HFFc6 (cell line): ENCODE measurements around the gene RTN4. TPM values are rescaled to one million over a fixed set of nuclear protein-coding genes. Genes with fewer than 3 reads are reported as not detected.

ENCODE experiments used
- DNase-seq: peaks from one replicate; pipeline ENCODE4 v3.0.0-alpha.2; 2018
- H3K27ac Mint-ChIP-seq: 2 replicates; pipeline ENCODE4 v1.8.0; 2020; ENCODE audit warnings: mild to moderate bottlenecking, mixed read lengths
- H3K27me3 Mint-ChIP-seq: 2 replicates; pipeline ENCODE4 v1.8.0; 2021; ENCODE audit warnings: mild to moderate bottlenecking, moderate library complexity, mixed read lengths; ENCODE audit not compliant: insufficient read depth
- H3K36me3 Mint-ChIP-seq: 2 replicates; pipeline ENCODE4 v1.8.0; 2021; ENCODE audit warnings: low read depth, mixed read lengths
- H3K4me1 Mint-ChIP-seq: 2 replicates; pipeline ENCODE4 v1.8.0; 2020; ENCODE audit warnings: low read depth, mixed read lengths
- H3K4me3 Mint-ChIP-seq: 2 replicates; pipeline ENCODE4 v1.8.0; 2020; ENCODE audit warnings: mild to moderate bottlenecking, moderate library complexity, mixed read lengths
- H3K9me3 Mint-ChIP-seq: 2 replicates; pipeline ENCODE4 v1.8.0; 2020; ENCODE audit warnings: mild to moderate bottlenecking, mixed read lengths
- CTCF ChIP-seq: fragments of 200-600 bp; sonication (generic); IDR thresholded peaks from 2 replicates; pipeline ENCODE4 v1.5.0; 2021; ENCODE audit warnings: antibody characterized with exemption, mild to moderate bottlenecking
- total RNA-seq, 6 experiments: library from RNA; stranded (reverse); fragmentation: NEBNext Ultra II Directional; extraction: Animal tissue kit (Norgen Biotek cat#: 25700); gene quantifications; 2 replicates in 1 of 6; 3 replicates in 5 of 6; pipeline ENCODE4 v1.2.3, GENCODE V29; 2021

The RTN4 gene
- total RNA-seq, 6 experiments from 2014 or later, result 820 to 1,001 (median 831) TPM

GRCh38 chr2:55043841-55044240 lies 6.4 kb downstream of the RTN4 start:
- no peak for DNase-seq
- Mint-ChIP-seq H3K4me1 (peaks cover 73% of the 10 kb centered on the region), H3K4me3 (no peak overlapping the region), H3K36me3 (peaks cover 30% of the 10 kb centered on the region), H3K27me3 (peaks cover 2% of the 10 kb centered on the region), H3K27ac (no peak overlapping the region), H3K9me3 (0 out of 2 replicates have a peak, but pooled peaks cover 2% of the 10 kb centered on the region)
- no peak for TF ChIP-seq CTCF

- peaks cover 36% of the 10 kb centered on the region for H3K36me3 Mint-ChIP-seq
- no peaks in the 10 kb centered on the region for H3K27me3 Mint-ChIP-seq
- no peak for TF ChIP-seq CTCF
- H3K9me3 Mint-ChIP-seq, result 0 out of 2 replicates have a peak, but pooled peaks cover 4% of the 10 kb centered on the region
- H3K27ac Mint-ChIP-seq, result peak overlapping the region; percentile 44
- H3K4me1 Mint-ChIP-seq, result peaks cover 89% of the 10 kb centered on the region
- DNase-seq, result no peak
- peak overlapping the region; percentile 11; the same call in 1 of the 2 replicates for H3K4me3 Mint-ChIP-seq
These were observed 11.8 kb downstream of the RTN4 start for GRCh38 chr2:55038428-55038827.

GRCh38 chr2:55035716-55036115 lies 14.5 kb downstream of the RTN4 start:
- Mint-ChIP-seq H3K27ac (peak overlapping the region; percentile 42), H3K4me3 (peak overlapping the region; percentile 26), H3K27me3 (no peaks in the 10 kb centered on the region)

GRCh38 chr2:55033921-55034320 lies 16.3 kb downstream of the RTN4 start:
- DNase-seq, result no peak
- peaks cover 49% of the 10 kb centered on the region for H3K36me3 Mint-ChIP-seq
- no peak overlapping the region for H3K27ac Mint-ChIP-seq
- no peak for TF ChIP-seq CTCF
- no peaks in the 10 kb centered on the region for H3K27me3 Mint-ChIP-seq
- H3K4me1 Mint-ChIP-seq, result peaks cover 80% of the 10 kb centered on the region
- 0 out of 2 replicates have a peak, but pooled peaks cover 2% of the 10 kb centered on the region for H3K9me3 Mint-ChIP-seq
- H3K4me3 Mint-ChIP-seq, result no peak overlapping the region

More at GRCh38 chr2:55035716-55036115, 14.5 kb downstream of the RTN4 start:
- Mint-ChIP-seq H3K9me3 (0 out of 2 replicates have a peak, but pooled peaks cover 4% of the 10 kb centered on the region), H3K36me3 (peaks cover 55% of the 10 kb centered on the region), H3K4me1 (peaks cover 92% of the 10 kb centered on the region)
- no peak for DNase-seq
- TF ChIP-seq CTCF, result no peak

- no peak for TF ChIP-seq CTCF
- Mint-ChIP-seq H3K27ac (no peak overlapping the region), H3K27me3 (no peaks in the 10 kb centered on the region), H3K4me1 (peaks cover 73% of the 10 kb centered on the region), H3K36me3 (peaks cover 42% of the 10 kb centered on the region), H3K4me3 (no peak overlapping the region), H3K9me3 (no peaks in the 10 kb centered on the region)
- no peak for DNase-seq
These were observed 17.0 kb downstream of the RTN4 start for GRCh38 chr2:55033076-55033742.
